Activated CD4-positive, alpha-beta T cell treated with anti-CD3 and anti-CD28 coated beads for 4 hours (primary cell): ENCODE data around the gene LBX1.

Source experiments
- DNase-seq, 2 donors: peaks; one replicate each; pipeline ENCODE4 v3.0.0-alpha.2; 2020

LBX1 gene

GRCh38 chr10:101241840-101242707 is 12.8 kb upstream of the LBX1 start:
- no peak for DNase-seq

GRCh38 chr10:101238732-101239105 is 9.5 kb upstream of the LBX1 start:
- DNase-seq: no peak

- DNase-seq: no peak
Measured at GRCh38 chr10:101237982-101238731, 8.9 kb upstream of the LBX1 start.

GRCh38 chr10:101237081-101237981 is 8.1 kb upstream of the LBX1 start:
- no peak for DNase-seq

GRCh38 chr10:101236376-101237080 is 7.3 kb upstream of the LBX1 start:
- no peak for DNase-seq

- no peak for DNase-seq
Measured at GRCh38 chr10:101235766-101236165, 6.5 kb upstream of the LBX1 start.

GRCh38 chr10:101234333-101234732 is 5.1 kb upstream of the LBX1 start:
- DNase-seq: no peak

- DNase-seq: no peak
Measured at GRCh38 chr10:101233863-101234262, 4.6 kb upstream of the LBX1 start.

GRCh38 chr10:101233443-101233842 is 4.2 kb upstream of the LBX1 start:
- no peak for DNase-seq

GRCh38 chr10:101231912-101232689 is 2.8 kb upstream of the LBX1 start:
- no peak for DNase-seq

- no peak for DNase-seq
Measured at GRCh38 chr10:101231092-101231491, 1.8 kb upstream of the LBX1 start.

- DNase-seq: no peak
Measured at GRCh38 chr10:101230183-101230917, 1.1 kb upstream of the LBX1 start.

- DNase-seq: no peak
Measured at GRCh38 chr10:101228966-101229265, 347 bp downstream of the LBX1 start.

- DNase-seq: no peak
Measured at GRCh38 chr10:101228153-101228965, 904 bp downstream of the LBX1 start.

- DNase-seq: no peak
Measured at GRCh38 chr10:101227429-101228152, 1.7 kb downstream of the LBX1 start.

- no peak for DNase-seq
Measured at GRCh38 chr10:101226491-101227428, 2.5 kb downstream of the LBX1 start.

GRCh38 chr10:101225846-101226421 is 3.3 kb downstream of the LBX1 start:
- no peak for DNase-seq
